Progenitor cell of endocrine pancreas (in vitro differentiated cells): ENCODE data around the gene LAMB1. TPM values are rescaled to one million over a fixed set of nuclear protein-coding genes. Genes with fewer than 3 reads are reported as not detected.

ENCODE experiments used
- DNase-seq: peaks from one replicate; pipeline ENCODE4 v3.0.0; 2021; ENCODE audit warnings: low spot score; ENCODE audit not compliant: unreplicated experiment
- H3K27ac Mint-ChIP-seq: 2 replicates; pipeline ENCODE4 v1.8.0; 2021; ENCODE audit warnings: mild to moderate bottlenecking, moderate library complexity, mixed read lengths
- H3K27me3 Mint-ChIP-seq: 2 replicates; pipeline ENCODE4 v1.8.0; 2021; ENCODE audit warnings: mixed read lengths
- H3K36me3 Mint-ChIP-seq: 2 replicates; pipeline ENCODE4 v1.8.0; 2022; ENCODE audit warnings: mixed read lengths; ENCODE audit not compliant: insufficient read depth
- H3K4me1 Mint-ChIP-seq: 2 replicates; pipeline ENCODE4 v1.8.0; 2021; ENCODE audit warnings: low read depth, mixed read lengths
- H3K4me3 Mint-ChIP-seq: 2 replicates; pipeline ENCODE4 v1.8.0; 2021; ENCODE audit warnings: low read depth, mild to moderate bottlenecking, moderate library complexity, mixed read lengths
- H3K9me3 Mint-ChIP-seq: 2 replicates; pipeline ENCODE4 v1.8.0; 2021; ENCODE audit warnings: low read depth, mixed read lengths
- total RNA-seq: library from RNA; stranded (reverse); gene quantifications from 2 replicates; pipeline ENCODE4 v1.2.1, GENCODE V29; 2021
- TF ChIP-seq, protein P1 (sequence below): fragments of 200-600 bp; sonication (generic); IDR thresholded peaks from one replicate; pipeline ENCODE4 v1.5.0; 2021; ENCODE audit warnings: antibody characterized with exemption, mild to moderate bottlenecking; ENCODE audit not compliant: unreplicated experiment

The LAMB1 gene
- total RNA-seq, 1 donor from 2014 or later, result 275 TPM

GRCh38 chr7:107982042-107982840 lies 20.7 kb downstream of the LAMB1 start:
- no peaks in the 10 kb centered on the region for H3K27me3 Mint-ChIP-seq
- H3K27ac Mint-ChIP-seq, result no peak overlapping the region
- H3K4me3 Mint-ChIP-seq, result no peak overlapping the region
- H3K4me1 Mint-ChIP-seq, result peaks cover 9% of the 10 kb centered on the region
- H3K9me3 Mint-ChIP-seq, result no peaks in the 10 kb centered on the region
- TF ChIP-seq, protein P1, sequence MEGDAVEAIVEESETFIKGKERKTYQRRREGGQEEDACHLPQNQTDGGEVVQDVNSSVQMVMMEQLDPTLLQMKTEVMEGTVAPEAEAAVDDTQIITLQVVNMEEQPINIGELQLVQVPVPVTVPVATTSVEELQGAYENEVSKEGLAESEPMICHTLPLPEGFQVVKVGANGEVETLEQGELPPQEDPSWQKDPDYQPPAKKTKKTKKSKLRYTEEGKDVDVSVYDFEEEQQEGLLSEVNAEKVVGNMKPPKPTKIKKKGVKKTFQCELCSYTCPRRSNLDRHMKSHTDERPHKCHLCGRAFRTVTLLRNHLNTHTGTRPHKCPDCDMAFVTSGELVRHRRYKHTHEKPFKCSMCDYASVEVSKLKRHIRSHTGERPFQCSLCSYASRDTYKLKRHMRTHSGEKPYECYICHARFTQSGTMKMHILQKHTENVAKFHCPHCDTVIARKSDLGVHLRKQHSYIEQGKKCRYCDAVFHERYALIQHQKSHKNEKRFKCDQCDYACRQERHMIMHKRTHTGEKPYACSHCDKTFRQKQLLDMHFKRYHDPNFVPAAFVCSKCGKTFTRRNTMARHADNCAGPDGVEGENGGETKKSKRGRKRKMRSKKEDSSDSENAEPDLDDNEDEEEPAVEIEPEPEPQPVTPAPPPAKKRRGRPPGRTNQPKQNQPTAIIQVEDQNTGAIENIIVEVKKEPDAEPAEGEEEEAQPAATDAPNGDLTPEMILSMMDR, result no peak
- peaks cover 46% of the 10 kb centered on the region for H3K36me3 Mint-ChIP-seq
- DNase-seq, result no peak

GRCh38 chr7:107981466-107981865 lies 21.5 kb downstream of the LAMB1 start:
- TF ChIP-seq, protein P1, result no peak
- Mint-ChIP-seq H3K27me3 (no peaks in the 10 kb centered on the region), H3K9me3 (no peaks in the 10 kb centered on the region), H3K4me1 (peaks cover 9% of the 10 kb centered on the region), H3K27ac (no peak overlapping the region), H3K36me3 (peaks cover 39% of the 10 kb centered on the region), H3K4me3 (no peak overlapping the region)
- no peak for DNase-seq

DNA sequence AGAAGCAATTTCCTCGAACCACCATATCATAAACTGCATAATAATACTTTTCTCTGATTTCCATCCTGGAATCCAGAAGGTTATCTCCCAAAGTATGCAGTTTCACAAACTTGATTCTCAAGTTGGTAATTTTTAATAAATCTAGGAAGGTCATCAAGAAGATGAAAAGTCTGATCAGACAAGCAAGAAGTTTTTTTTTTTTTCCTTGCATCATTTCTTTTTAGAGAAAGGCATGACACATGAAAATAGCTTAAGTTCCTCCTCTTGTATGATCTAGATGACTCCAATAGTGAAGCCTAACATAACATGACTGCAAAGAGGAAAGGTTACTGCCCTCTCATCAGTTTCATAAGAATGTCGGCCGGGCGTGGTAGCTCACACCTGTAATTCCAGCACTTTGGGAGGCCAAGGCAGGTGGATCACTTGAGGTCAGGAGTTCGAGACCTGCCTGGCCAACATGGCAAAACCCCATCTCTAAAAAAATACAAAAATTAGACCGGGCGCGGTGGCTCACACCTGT lies 22.2 kb downstream of the LAMB1 start:
- TF ChIP-seq, protein P1, result no peak
- H3K9me3 Mint-ChIP-seq, result no peaks in the 10 kb centered on the region
- H3K36me3 Mint-ChIP-seq, result peaks cover 35% of the 10 kb centered on the region
- H3K4me1 Mint-ChIP-seq, result peaks cover 9% of the 10 kb centered on the region
- no peak overlapping the region for H3K27ac Mint-ChIP-seq
- no peaks in the 10 kb centered on the region for H3K27me3 Mint-ChIP-seq
- DNase-seq, result no peak
- no peak overlapping the region for H3K4me3 Mint-ChIP-seq

DNA sequence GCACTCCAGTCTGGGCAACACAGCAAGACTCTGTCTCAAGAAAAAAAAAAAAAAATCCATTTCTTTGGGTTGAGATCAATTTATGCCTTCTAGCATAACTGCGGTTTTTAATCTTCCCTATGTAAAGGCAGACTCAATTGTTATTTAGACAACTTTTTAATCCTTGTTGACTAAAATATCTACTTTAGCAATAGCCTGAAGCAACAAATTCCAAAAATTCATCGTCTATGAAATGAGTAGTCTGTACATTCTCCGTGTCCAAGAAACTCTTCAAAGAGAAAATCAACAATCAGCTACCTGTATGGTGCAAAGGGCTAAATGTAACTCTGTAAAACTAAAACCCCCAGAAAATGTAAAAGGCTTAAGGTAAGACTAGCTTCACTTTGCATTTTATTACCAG lies 22.8 kb downstream of the LAMB1 start:
- Mint-ChIP-seq H3K36me3 (peaks cover 35% of the 10 kb centered on the region), H3K9me3 (no peaks in the 10 kb centered on the region), H3K27ac (no peak overlapping the region), H3K4me1 (peaks cover 9% of the 10 kb centered on the region), H3K4me3 (no peak overlapping the region), H3K27me3 (no peaks in the 10 kb centered on the region)
- TF ChIP-seq, protein P1, result no peak
- DNase-seq, result no peak

GRCh38 chr7:107978815-107979408 lies 24.0 kb downstream of the LAMB1 start:
- TF ChIP-seq, protein P1, result no peak
- H3K27me3 Mint-ChIP-seq, result no peaks in the 10 kb centered on the region
- H3K4me1 Mint-ChIP-seq, result peaks cover 9% of the 10 kb centered on the region
- H3K9me3 Mint-ChIP-seq, result no peaks in the 10 kb centered on the region
- no peak overlapping the region for H3K4me3 Mint-ChIP-seq
- H3K27ac Mint-ChIP-seq, result no peak overlapping the region
- DNase-seq, result no peak
- peaks cover 37% of the 10 kb centered on the region for H3K36me3 Mint-ChIP-seq
